ENCODE measurements around the gene COPZ1. TPM values are rescaled to one million over a fixed set of nuclear protein-coding genes. Genes with fewer than 3 reads are reported as not detected.

Gene COPZ1
- total and polyA plus RNA-seq, 9 of the 15 experiments (the other 6 are each of a cell fraction or from before 2014, with no cell fraction given), result 137 to 487 (median 233) TPM

GRCh38 chr12:54280468-54281260 lies 44.3 kb upstream of the COPZ1 start, which contains the start of gene HNRNPA1 (continued):
- TF ChIP-seq THRAP3 (IDR thresholded peaks at IDR 0.05; ENCODE audit: borderline replicate concordance), result peak; percentile 50; the same call in 1 of the 2 replicates
- TF ChIP-seq SMAD2 (IDR thresholded peaks at IDR 0.05; ENCODE audit: low read depth, low read length), result no peak
- TF ChIP-seq NFRKB (IDR thresholded peaks at IDR 0.05; ENCODE audit: low read depth), result peak; percentile 99
- TF ChIP-seq RBFOX2 (IDR thresholded peaks at IDR 0.05; ENCODE audit: low read depth, low read length), result peak; percentile 94
- TF ChIP-seq SETDB1 (IDR thresholded peaks at IDR 0.05; ENCODE audit: low read length), result no peak
- peak; percentile 96 to 97 for TF ChIP-seq NRF1 (conservative IDR thresholded peaks at IDR 0.05 in 1 of 2, IDR thresholded peaks at IDR 0.05 in 1 of 2)
- TF ChIP-seq ZNF696 (CRISPR knock-in tag; conservative IDR thresholded peaks at IDR 0.05), result no peak
- TF ChIP-seq POLR2H (tag; IDR thresholded peaks at IDR 0.05; ENCODE audit: low read depth), result peak; percentile 98
- peak; percentile 81 to 96 (median 93) for TF ChIP-seq YY1 (IDR thresholded peaks at IDR 0.05; ENCODE audit: borderline replicate concordance in 1 of 3, control insufficient read depth in 1 of 3, extremely low read depth in 1 of 3, insufficient read depth in 3 of 3, insufficient read length in 1 of 3, insufficient replicate concordance in 2 of 3, low read depth in 1 of 3, low read length in 2 of 3)
- TF ChIP-seq E2F1 (CRISPR knock-in tag; IDR thresholded peaks at IDR 0.05), result peak; percentile 87
- TF ChIP-seq MNT (conservative IDR thresholded peaks at IDR 0.05), result peak; percentile 89 to 94
- TF ChIP-seq, protein P1, sequence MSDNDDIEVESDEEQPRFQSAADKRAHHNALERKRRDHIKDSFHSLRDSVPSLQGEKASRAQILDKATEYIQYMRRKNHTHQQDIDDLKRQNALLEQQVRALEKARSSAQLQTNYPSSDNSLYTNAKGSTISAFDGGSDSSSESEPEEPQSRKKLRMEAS (CRISPR knock-in tag; IDR thresholded peaks at IDR 0.05), result peak; percentile 86
- TF ChIP-seq BMI1 (IDR thresholded peaks at IDR 0.05; ENCODE audit: low read length), result no peak
- 0 out of 2 replicates have a peak, but pooled peaks have one; percentile 43 for TF ChIP-seq ZNF24 (IDR thresholded peaks at IDR 0.05)
- no peak for TF ChIP-seq ZBTB8A (IDR thresholded peaks at IDR 0.05; ENCODE audit: partially characterized antibody)
- TF ChIP-seq SIRT6 (IDR thresholded peaks at IDR 0.05; ENCODE audit: low read depth, low read length), result peak; percentile 22
- TF ChIP-seq, protein P2, sequence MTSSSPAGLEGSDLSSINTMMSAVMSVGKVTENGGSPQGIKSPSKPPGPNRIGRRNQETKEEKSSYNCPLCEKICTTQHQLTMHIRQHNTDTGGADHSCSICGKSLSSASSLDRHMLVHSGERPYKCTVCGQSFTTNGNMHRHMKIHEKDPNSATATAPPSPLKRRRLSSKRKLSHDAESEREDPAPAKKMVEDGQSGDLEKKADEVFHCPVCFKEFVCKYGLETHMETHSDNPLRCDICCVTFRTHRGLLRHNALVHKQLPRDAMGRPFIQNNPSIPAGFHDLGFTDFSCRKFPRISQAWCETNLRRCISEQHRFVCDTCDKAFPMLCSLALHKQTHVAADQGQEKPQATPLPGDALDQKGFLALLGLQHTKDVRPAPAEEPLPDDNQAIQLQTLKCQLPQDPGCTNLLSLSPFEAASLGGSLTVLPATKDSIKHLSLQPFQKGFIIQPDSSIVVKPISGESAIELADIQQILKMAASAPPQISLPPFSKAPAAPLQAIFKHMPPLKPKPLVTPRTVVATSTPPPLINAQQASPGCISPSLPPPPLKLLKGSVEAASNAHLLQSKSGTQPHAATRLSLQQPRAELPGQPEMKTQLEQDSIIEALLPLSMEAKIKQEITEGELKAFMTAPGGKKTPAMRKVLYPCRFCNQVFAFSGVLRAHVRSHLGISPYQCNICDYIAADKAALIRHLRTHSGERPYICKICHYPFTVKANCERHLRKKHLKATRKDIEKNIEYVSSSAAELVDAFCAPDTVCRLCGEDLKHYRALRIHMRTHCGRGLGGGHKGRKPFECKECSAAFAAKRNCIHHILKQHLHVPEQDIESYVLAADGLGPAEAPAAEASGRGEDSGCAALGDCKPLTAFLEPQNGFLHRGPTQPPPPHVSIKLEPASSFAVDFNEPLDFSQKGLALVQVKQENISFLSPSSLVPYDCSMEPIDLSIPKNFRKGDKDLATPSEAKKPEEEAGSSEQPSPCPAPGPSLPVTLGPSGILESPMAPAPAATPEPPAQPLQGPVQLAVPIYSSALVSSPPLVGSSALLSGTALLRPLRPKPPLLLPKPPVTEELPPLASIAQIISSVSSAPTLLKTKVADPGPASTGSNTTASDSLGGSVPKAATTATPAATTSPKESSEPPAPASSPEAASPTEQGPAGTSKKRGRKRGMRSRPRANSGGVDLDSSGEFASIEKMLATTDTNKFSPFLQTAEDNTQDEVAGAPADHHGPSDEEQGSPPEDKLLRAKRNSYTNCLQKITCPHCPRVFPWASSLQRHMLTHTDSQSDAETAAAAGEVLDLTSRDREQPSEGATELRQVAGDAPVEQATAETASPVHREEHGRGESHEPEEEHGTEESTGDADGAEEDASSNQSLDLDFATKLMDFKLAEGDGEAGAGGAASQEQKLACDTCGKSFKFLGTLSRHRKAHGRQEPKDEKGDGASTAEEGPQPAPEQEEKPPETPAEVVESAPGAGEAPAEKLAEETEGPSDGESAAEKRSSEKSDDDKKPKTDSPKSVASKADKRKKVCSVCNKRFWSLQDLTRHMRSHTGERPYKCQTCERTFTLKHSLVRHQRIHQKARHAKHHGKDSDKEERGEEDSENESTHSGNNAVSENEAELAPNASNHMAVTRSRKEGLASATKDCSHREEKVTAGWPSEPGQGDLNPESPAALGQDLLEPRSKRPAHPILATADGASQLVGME (CRISPR knock-in tag; IDR thresholded peaks at IDR 0.05), result no peak
